ENCODE data around the gene VCL. TPM values are rescaled to one million over a fixed set of nuclear protein-coding genes. Genes with fewer than 3 reads are reported as not detected.

Gene VCL
- total RNA-seq, 1 experiment from 2014 or later: 106 TPM

GRCh38 chr10:74092372-74092771, 94.5 kb downstream of the VCL start (continued):
- TF ChIP-seq, protein P1, sequence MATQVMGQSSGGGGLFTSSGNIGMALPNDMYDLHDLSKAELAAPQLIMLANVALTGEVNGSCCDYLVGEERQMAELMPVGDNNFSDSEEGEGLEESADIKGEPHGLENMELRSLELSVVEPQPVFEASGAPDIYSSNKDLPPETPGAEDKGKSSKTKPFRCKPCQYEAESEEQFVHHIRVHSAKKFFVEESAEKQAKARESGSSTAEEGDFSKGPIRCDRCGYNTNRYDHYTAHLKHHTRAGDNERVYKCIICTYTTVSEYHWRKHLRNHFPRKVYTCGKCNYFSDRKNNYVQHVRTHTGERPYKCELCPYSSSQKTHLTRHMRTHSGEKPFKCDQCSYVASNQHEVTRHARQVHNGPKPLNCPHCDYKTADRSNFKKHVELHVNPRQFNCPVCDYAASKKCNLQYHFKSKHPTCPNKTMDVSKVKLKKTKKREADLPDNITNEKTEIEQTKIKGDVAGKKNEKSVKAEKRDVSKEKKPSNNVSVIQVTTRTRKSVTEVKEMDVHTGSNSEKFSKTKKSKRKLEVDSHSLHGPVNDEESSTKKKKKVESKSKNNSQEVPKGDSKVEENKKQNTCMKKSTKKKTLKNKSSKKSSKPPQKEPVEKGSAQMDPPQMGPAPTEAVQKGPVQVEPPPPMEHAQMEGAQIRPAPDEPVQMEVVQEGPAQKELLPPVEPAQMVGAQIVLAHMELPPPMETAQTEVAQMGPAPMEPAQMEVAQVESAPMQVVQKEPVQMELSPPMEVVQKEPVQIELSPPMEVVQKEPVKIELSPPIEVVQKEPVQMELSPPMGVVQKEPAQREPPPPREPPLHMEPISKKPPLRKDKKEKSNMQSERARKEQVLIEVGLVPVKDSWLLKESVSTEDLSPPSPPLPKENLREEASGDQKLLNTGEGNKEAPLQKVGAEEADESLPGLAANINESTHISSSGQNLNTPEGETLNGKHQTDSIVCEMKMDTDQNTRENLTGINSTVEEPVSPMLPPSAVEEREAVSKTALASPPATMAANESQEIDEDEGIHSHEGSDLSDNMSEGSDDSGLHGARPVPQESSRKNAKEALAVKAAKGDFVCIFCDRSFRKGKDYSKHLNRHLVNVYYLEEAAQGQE (IDR thresholded peaks at IDR 0.05; ENCODE audit: low read depth): no peak

DNA sequence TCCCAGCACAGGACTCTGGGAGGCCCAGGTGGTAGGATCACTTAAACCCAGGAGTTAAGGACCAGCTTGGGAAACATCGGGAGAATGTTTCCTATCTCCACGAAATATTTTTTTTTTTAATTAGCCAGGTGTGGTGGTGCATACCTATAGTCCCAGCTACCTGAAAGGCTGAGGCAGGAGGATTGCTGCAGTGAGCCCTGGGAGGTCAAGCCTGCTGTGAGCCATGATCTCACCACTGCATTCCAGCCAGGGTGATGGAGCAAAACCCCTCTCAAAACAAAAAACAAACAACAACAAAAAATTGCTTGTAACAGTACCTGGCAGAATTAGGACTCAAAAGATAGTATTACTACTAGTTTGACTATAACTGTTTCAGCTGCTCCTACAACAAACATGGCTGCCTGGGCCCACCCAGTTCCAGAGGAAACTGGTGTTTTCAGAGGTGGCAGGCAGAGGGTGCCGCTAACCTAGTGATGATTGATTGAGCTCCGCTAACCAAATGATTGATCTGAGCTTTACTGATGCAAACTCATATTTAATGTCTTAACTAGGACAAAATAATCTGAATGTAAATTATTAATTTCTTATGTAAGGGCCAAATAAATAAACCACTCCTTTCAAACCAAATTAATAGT, 95.7 kb downstream of the VCL start:
- Histone ChIP-seq H3K9ac (ENCODE audit: low read length) (no peak overlapping the region), H3K9me2 (ENCODE audit: insufficient read depth) (no peaks in the 10 kb centered on the region), H3K4me1 (ENCODE audit: control insufficient read depth in 1 of 2, insufficient read depth in 2 of 2, low read length in 2 of 2) (no peaks in the 10 kb centered on the region), H3K36me3 (ENCODE audit: control insufficient read depth in 1 of 2, insufficient read depth in 2 of 2, low read length in 2 of 2) (peaks cover 42 to 70% of the 10 kb centered on the region in 2 experiments), H3K4me2 (ENCODE audit: low read length) (no peak overlapping the region), H2AFZ (ENCODE audit: low read depth, low read length, poor library complexity, severe bottlenecking) (no peak overlapping the region), H3K79me2 (ENCODE audit: insufficient read depth, low read length) (peaks cover 5% of the 10 kb centered on the region; the same call in 1 of the 2 replicates), H3K9me3 (ENCODE audit: control insufficient read depth in 1 of 2, insufficient read depth in 1 of 2, low read depth in 1 of 2, low read length in 2 of 2) (no peaks in the 10 kb centered on the region), H3K27ac (ENCODE audit: low read depth, low read length) (no peak overlapping the region), H3K4me3 (replicated peaks in 1 of 2; ENCODE audit: low read depth in 1 of 2, low read length in 2 of 2) (no peak overlapping the region), H4K20me1 (ENCODE audit: insufficient read depth) (no peaks in the 10 kb centered on the region), H3K27me3 (ENCODE audit: insufficient read depth, low read length) (no peaks in the 10 kb centered on the region)
- RAD21 ChIA-PET (ENCODE audit: low non-redundant PET in 1 of 2, low total read pairs in 2 of 2, uncharacterized antibody in 2 of 2, unreplicated experiment in 2 of 2): no interaction called here
- intact Hi-C loops (cut with micrococcal nuclease): no loop called here
- no peak for ATAC-seq
- no peak for DNase-seq (ENCODE audit: low read depth, low spot score)
- no TSS peak for BruUV-seq (replicated peaks)
- TF ChIP-seq RAD21 (IDR thresholded peaks at IDR 0.05; ENCODE audit: low read depth): peak; percentile 8; the same call in 1 of the 2 replicates
- TF ChIP-seq, protein P2, sequence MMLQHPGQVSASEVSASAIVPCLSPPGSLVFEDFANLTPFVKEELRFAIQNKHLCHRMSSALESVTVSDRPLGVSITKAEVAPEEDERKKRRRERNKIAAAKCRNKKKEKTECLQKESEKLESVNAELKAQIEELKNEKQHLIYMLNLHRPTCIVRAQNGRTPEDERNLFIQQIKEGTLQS (IDR thresholded peaks at IDR 0.05): no peak
- CTCF ChIA-PET: no interaction called here
- POLR2A ChIA-PET: no interaction called here

All from HCT116 (cell line).